HCT116 (cell line): ENCODE measurements around the gene RMND1. TPM values are rescaled to one million over a fixed set of nuclear protein-coding genes. Genes with fewer than 3 reads are reported as not detected.

ENCODE experiments used
- ATAC-seq: fragments of 200-7000 bp; cut with Tn5 transposase; 2 replicates; pipeline ENCODE4 v1.9.1; 2020; ENCODE audit warnings: mild to moderate bottlenecking, moderate library complexity
- BruUV-seq: library from RNA; stranded (reverse); fragments of 400-500 nt; replicated peaks from 2 replicates; lab custom pipeline; 2021; lab: Mats Ljungman, UMichigan
- CTCF ChIA-PET: fragments of 300-600 bp; sonication (Branson Sonifier 250); formaldehyde crosslinking; loops from one replicate; lab custom pipeline; 2021; ENCODE audit warnings: antibody characterized with exemption; lab: Charles Lee
- POLR2A ChIA-PET: fragments of 300-600, 350-600 bp; sonication (Branson Sonifier 250); formaldehyde crosslinking; loops from one replicate; lab custom pipeline; 2021; ENCODE audit warnings: antibody characterized with exemption; lab: Charles Lee
- RAD21 ChIA-PET, 2 experiments: fragments of 300-600 bp; sonication (Branson Sonifier 250); formaldehyde crosslinking; loops; one replicate each; lab custom pipeline; 2023; ENCODE audit warnings: low total read pairs in 2 of 2; ENCODE audit not compliant: uncharacterized antibody in 2 of 2, unreplicated experiment in 2 of 2, low non-redundant PET in 1 of 2; lab: Charles Lee
- DNase-seq: peaks from one replicate; pipeline ENCODE4 v3.0.0-alpha.2; 2010; ENCODE audit warnings: low read depth, low spot score
- H2AFZ ChIP-seq: fragments of 200-600 bp; shearing (Covaris generic), sonication (generic); 2 replicates; pipeline ENCODE4 v1.6.1; 2017; ENCODE audit warnings: low read depth, mixed run types, mixed read lengths, antibody characterized with exemption, low read length; ENCODE audit not compliant: poor library complexity, severe bottlenecking
- H3K27ac ChIP-seq: 2 replicates; pipeline ENCODE4 v1.5.1; 2012; ENCODE audit warnings: low read depth, low read length
- H3K27me3 ChIP-seq: fragments of 200-600 bp; sonication (generic); 2 replicates; pipeline ENCODE4 v1.6.1; 2016; ENCODE audit warnings: mixed run types, low read length, mixed read lengths; ENCODE audit not compliant: insufficient read depth
- H3K36me3 ChIP-seq, 2 experiments: fragments of 200-500 bp in 1 of 2; fragments of 200-600 bp in 1 of 2; sonication (Bioruptor generic) in 1 of 2; sonication (generic) in 1 of 2; 2 replicates each; pipeline versions ENCODE4 v1.5.1 to v1.6.1; 2014 to 2016; ENCODE audit warnings: low read length in 2 of 2, inconsistent platforms in 1 of 2, mixed read lengths in 1 of 2, mixed run types in 1 of 2; ENCODE audit not compliant: insufficient read depth in 2 of 2, control insufficient read depth in 1 of 2
- H3K4me1 ChIP-seq, 2 experiments: fragments of 200-600 bp in 1 of 2; sonication (generic) in 1 of 2; 2 replicates each; pipeline versions ENCODE4 v1.5.1 to v1.6.1; 2012 to 2017; ENCODE audit warnings: low read length in 2 of 2, inconsistent platforms in 1 of 2, mild to moderate bottlenecking in 1 of 2, mixed read lengths in 1 of 2, mixed run types in 1 of 2, moderate library complexity in 1 of 2; ENCODE audit not compliant: insufficient read depth in 2 of 2, control insufficient read depth in 1 of 2
- H3K4me2 ChIP-seq: fragments of 200-600 bp; sonication (generic); 2 replicates; pipeline ENCODE4 v1.6.1; 2017; ENCODE audit warnings: mixed run types, low read length, mixed read lengths
- H3K4me3 ChIP-seq, 2 experiments: fragments of 200-600 bp in 1 of 2; sonication (generic) in 1 of 2; replicated peaks in 1 of 2; 2 replicates each; pipeline ENCODE4 v1.5.1; 2011 to 2016; ENCODE audit warnings: low read length in 2 of 2, control low read depth in 1 of 2, low read depth in 1 of 2, mild to moderate bottlenecking in 1 of 2, mixed read lengths in 1 of 2, mixed run types in 1 of 2
- H3K79me2 ChIP-seq: fragments of 200-600 bp; sonication (generic); 2 replicates; pipeline ENCODE4 v1.6.1; 2017; ENCODE audit warnings: mild to moderate bottlenecking, mixed run types, low read length, moderate library complexity, mixed read lengths; ENCODE audit not compliant: insufficient read depth
- H3K9ac ChIP-seq: fragments of 200-600 bp; sonication (generic); 2 replicates; pipeline ENCODE4 v1.6.1; 2016; ENCODE audit warnings: low read length, mixed read lengths
- H3K9me2 ChIP-seq: fragments of 200-600 bp; sonication (generic), shearing (Covaris generic); 2 replicates; pipeline ENCODE4 v1.6.1; 2017; ENCODE audit warnings: mixed run types, mild to moderate bottlenecking, moderate library complexity; ENCODE audit not compliant: insufficient read depth
- H3K9me3 ChIP-seq, 2 experiments: fragments of 200-500 bp in 1 of 2; fragments of 200-600 bp in 1 of 2; sonication (Bioruptor generic) in 1 of 2; sonication (generic) in 1 of 2; 2 replicates each; pipeline ENCODE4 v1.6.1; 2014 to 2017; ENCODE audit warnings: low read length in 2 of 2, mixed read lengths in 2 of 2, inconsistent platforms in 1 of 2, low read depth in 1 of 2, mild to moderate bottlenecking in 1 of 2, mixed run types in 1 of 2, moderate library complexity in 1 of 2; ENCODE audit not compliant: control insufficient read depth in 1 of 2, insufficient read depth in 1 of 2
- H4K20me1 ChIP-seq: fragments of 200-600 bp; sonication (generic), shearing (Covaris generic); 2 replicates; pipeline ENCODE4 v1.6.1; 2017; ENCODE audit warnings: mixed run types, mild to moderate bottlenecking, moderate library complexity; ENCODE audit not compliant: insufficient read depth
- ATF3 ChIP-seq: IDR thresholded peaks from 2 replicates; pipeline ENCODE4 v1.6.1; 2012
- CEBPB ChIP-seq: IDR thresholded peaks from 2 replicates; pipeline ENCODE4 v1.6.1; 2012; ENCODE audit warnings: low read depth
- CTCF ChIP-seq, 3 experiments: fragments of 200-600 bp in 1 of 3; sonication (generic) in 1 of 3; IDR thresholded peaks in 2 of 3; conservative IDR thresholded peaks in 1 of 3; 2 replicates each; pipeline ENCODE4 v1.5.1; 2012 to 2017; ENCODE audit warnings: low read depth in 2 of 3, low read length in 2 of 3, antibody characterized with exemption in 1 of 3, borderline replicate concordance in 1 of 3, control low read depth in 1 of 3, mild to moderate bottlenecking in 1 of 3, mixed read lengths in 1 of 3, mixed run types in 1 of 3, moderate library complexity in 1 of 3; ENCODE audit not compliant: insufficient read depth in 1 of 3
- EZH2 ChIP-seq: fragments of 200-600 bp; sonication (generic); IDR thresholded peaks from 2 replicates; pipeline ENCODE4 v1.6.1; 2017; ENCODE audit warnings: antibody characterized with exemption, mixed run types
- EZH2phosphoT487 ChIP-seq: fragments of 200-600 bp; IDR thresholded peaks from 2 replicates; pipeline ENCODE4 v1.6.1; 2018; ENCODE audit warnings: antibody characterized with exemption, borderline replicate concordance
- FOSL1 ChIP-seq: IDR thresholded peaks from 2 replicates; pipeline ENCODE4 v1.6.1; 2012; ENCODE audit warnings: low read depth
- POLR2A ChIP-seq: IDR thresholded peaks from 2 replicates; pipeline ENCODE4 v1.7.0; 2011; ENCODE audit warnings: borderline replicate concordance; ENCODE audit not compliant: insufficient read depth, insufficient read length; ENCODE audit errors: extremely low read depth
- POLR2AphosphoS5 ChIP-seq: IDR thresholded peaks from 2 replicates; pipeline ENCODE4 v1.6.1; 2011; ENCODE audit warnings: mild to moderate bottlenecking, low read depth, low read length, moderate library complexity
- RAD21 ChIP-seq: IDR thresholded peaks from 2 replicates; pipeline ENCODE4 v1.6.1; 2012; ENCODE audit warnings: low read depth, mild to moderate bottlenecking
- SP1 ChIP-seq: IDR thresholded peaks from 2 replicates; pipeline ENCODE4 v1.6.1; 2012; ENCODE audit warnings: low read depth
- SRF ChIP-seq: IDR thresholded peaks from 2 replicates; pipeline ENCODE4 v1.6.1; 2012; ENCODE audit warnings: low read depth
- TCF7L2 ChIP-seq: IDR thresholded peaks from 2 replicates; pipeline ENCODE4 v1.7.0; 2011; ENCODE audit warnings: borderline replicate concordance, inconsistent platforms; ENCODE audit not compliant: insufficient read depth, insufficient read length; ENCODE audit errors: extremely low read depth
- YY1 ChIP-seq: IDR thresholded peaks from 2 replicates; pipeline ENCODE4 v1.6.1; 2011; ENCODE audit warnings: low read length, low read depth, moderate library complexity, mild to moderate bottlenecking; ENCODE audit not compliant: insufficient replicate concordance; ENCODE audit errors: extremely low read depth
- ZBTB33 ChIP-seq: IDR thresholded peaks from 2 replicates; pipeline ENCODE4 v1.6.1; 2011; ENCODE audit warnings: mild to moderate bottlenecking, low read length, moderate library complexity; ENCODE audit not compliant: insufficient replicate concordance; ENCODE audit errors: extremely low read depth
- ZFX ChIP-seq: fragments of 450-650 bp; IDR thresholded peaks from 2 replicates; pipeline ENCODE4 v1.6.1; 2017
- ZNF274 ChIP-seq: fragments of 200-500 bp; sonication (Bioruptor generic); IDR thresholded peaks from 2 replicates; pipeline ENCODE4 v1.6.1; 2014; ENCODE audit warnings: mild to moderate bottlenecking, low read depth, low read length, inconsistent platforms
- intact Hi-C: fragments of 100-400 bp; cut with micrococcal nuclease; formaldehyde crosslinking; loops from 2 replicates; pipeline ENCODE4 v1.10.0; 2022
- total RNA-seq: library from RNA; stranded (reverse); gene quantifications from one replicate; pipeline ENCODE4 v1.2.1, GENCODE V29; 2021; ENCODE audit not compliant: unreplicated experiment
- TF ChIP-seq, protein P1 (sequence below): IDR thresholded peaks from 2 replicates; pipeline ENCODE4 v1.6.1; 2012

The RMND1 gene
- total RNA-seq, 1 experiment from 2014 or later, result 28.0 TPM

- TF ChIP-seq POLR2A (no peak), CEBPB (peak; percentile 8; the same call in 1 of the 2 replicates), ZFX (0 out of 2 replicates have a peak, but pooled peaks have one; percentile 10)
- TF ChIP-seq, protein P1, sequence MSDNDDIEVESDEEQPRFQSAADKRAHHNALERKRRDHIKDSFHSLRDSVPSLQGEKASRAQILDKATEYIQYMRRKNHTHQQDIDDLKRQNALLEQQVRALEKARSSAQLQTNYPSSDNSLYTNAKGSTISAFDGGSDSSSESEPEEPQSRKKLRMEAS, result peak; percentile 91
- TF ChIP-seq, all 23 proteins: peak for 11
These were observed 61.6 kb downstream of the RMND1 start (continued) for GRCh38 chr6:151390276-151390850.

GRCh38 chr6:151389618-151390275, 62.2 kb downstream of the RMND1 start:
- Histone ChIP-seq H3K79me2 (peaks cover 83% of the 10 kb centered on the region), H4K20me1 (peaks cover 3% of the 10 kb centered on the region; the same call in 1 of the 2 replicates), H3K36me3 (no peaks in the 10 kb centered on the region), H3K4me3 (peak overlapping the region; percentile 82 to 86), H3K9me2 (no peaks in the 10 kb centered on the region), H3K27ac (peak overlapping the region; percentile 99), H3K27me3 (no peaks in the 10 kb centered on the region), H3K4me1 (peaks cover 24 to 34% of the 10 kb centered on the region in 2 experiments), H3K4me2 (peak overlapping the region; percentile 96), H3K9me3 (no peaks in the 10 kb centered on the region), H3K9ac (peak overlapping the region; percentile 97), H2AFZ (no peak overlapping the region)
- intact Hi-C loops, result loop anchor here (2.0 kb wide), 2 partner anchors 49 to 63 kb away; partner anchors contain the start of gene RMND1
- POLR2A ChIA-PET, result interaction anchor here (0.8 to 2.0 kb wide), 4 partner anchors 13 to 64 kb away, joined by 3 to 8 read pairs (median 6); no protein-coding TSS in a partner anchor
- BruUV-seq, result no TSS peak
- ATAC-seq, result no peak; the same call in 1 of the 2 replicates
- RAD21 ChIA-PET, result no interaction called here
- DNase-seq, result no peak
- CTCF ChIA-PET, result interaction anchor here (0.6 to 1.0 kb wide), 2 partner anchors 15 to 66 kb away, joined by 3 read pairs; no protein-coding TSS in a partner anchor
- no peak for TF ChIP-seq YY1
- no peak for TF ChIP-seq ZBTB33
- TF ChIP-seq TCF7L2, result peak; percentile 48
- peak; percentile 88 for TF ChIP-seq POLR2AphosphoS5
- no peak for TF ChIP-seq RAD21
- TF ChIP-seq CTCF (IDR thresholded peaks at IDR 0.05 in 2 of 3, conservative IDR thresholded peaks at IDR 0.05 in 1 of 3; ENCODE audit: borderline replicate concordance in 1 of 3, insufficient read depth in 1 of 3, low read depth in 2 of 3, low read length in 2 of 3), result no peak
- TF ChIP-seq EZH2phosphoT487, result no peak
- TF ChIP-seq, protein P1, result no peak
- no peak for TF ChIP-seq EZH2
- no peak for TF ChIP-seq FOSL1
- TF ChIP-seq SP1, result no peak
- no peak; the same call in 1 of the 2 replicates for TF ChIP-seq SRF
- no peak for TF ChIP-seq ZNF274
- no peak for TF ChIP-seq ATF3
- peak; percentile 48 for TF ChIP-seq POLR2A
